ENCODE measurements around the gene BMPR1A. TPM values are rescaled to one million over a fixed set of nuclear protein-coding genes. Genes with fewer than 3 reads are reported as not detected.

Gene BMPR1A
- total RNA-seq, 2 experiments from 2014 or later = 10.8 to 13.6 TPM

GRCh38 chr10:86888585-86889381 lies 132.4 kb downstream of the BMPR1A start:
- CTCF ChIA-PET = interaction anchor here (0.6 to 1.4 kb wide), 4 partner anchors 10 to 797 kb away, joined by 3 to 4 read pairs (median 3); no protein-coding TSS in a partner anchor
- POLR2A ChIA-PET = interaction anchor here (1.0 kb wide), 1 partner anchor 177 kb away, joined by 4 read pairs; no protein-coding TSS in a partner anchor
- no peaks in the 10 kb centered on the region for H3K9me3 Mint-ChIP-seq
- peaks cover 1% of the 10 kb centered on the region for H3K36me3 Mint-ChIP-seq
- no peak for DNase-seq
- peak overlapping the region; percentile 28 for H3K27ac Mint-ChIP-seq
- no peaks in the 10 kb centered on the region for H3K27me3 Mint-ChIP-seq
- intact Hi-C loops (cut with micrococcal nuclease) = loop anchor here (5.0 kb wide), 1 partner anchor 131 kb away; the partner anchor contains the start of gene BMPR1A
- H3K4me1 Mint-ChIP-seq (ENCODE audit: low read depth) = peaks cover 10% of the 10 kb centered on the region
- H3K4me3 Mint-ChIP-seq = no peak overlapping the region

GRCh38 chr10:86889997-86890396 lies 133.6 kb downstream of the BMPR1A start:
- Mint-ChIP-seq H3K27me3 (no peaks in the 10 kb centered on the region), H3K9me3 (no peaks in the 10 kb centered on the region), H3K4me1 (ENCODE audit: low read depth) (peaks cover 10% of the 10 kb centered on the region), H3K36me3 (peaks cover 4% of the 10 kb centered on the region), H3K27ac (no peak overlapping the region), H3K4me3 (no peak overlapping the region)
- ChIA-PET CTCF (interaction anchor here (1.0 kb wide), 1 partner anchor 205 kb away, joined by 3 read pairs; no protein-coding TSS in a partner anchor), POLR2A (no interaction called here)
- no peak for DNase-seq
- intact Hi-C loops (cut with micrococcal nuclease) = loop anchor here (5.0 kb wide), 1 partner anchor 133 kb away; the partner anchor contains the start of gene BMPR1A

GRCh38 chr10:86898511-86898910 lies 142.1 kb downstream of the BMPR1A start:
- Mint-ChIP-seq H3K4me3 (no peak overlapping the region), H3K27ac (no peak overlapping the region), H3K4me1 (ENCODE audit: low read depth) (no peaks in the 10 kb centered on the region), H3K27me3 (no peaks in the 10 kb centered on the region), H3K36me3 (peaks cover 6% of the 10 kb centered on the region), H3K9me3 (no peaks in the 10 kb centered on the region)
- POLR2A ChIA-PET = no interaction called here
- CTCF ChIA-PET = interaction anchor here (1.0 to 2.6 kb wide), 7 partner anchors 10 to 211 kb away, joined by 3 to 38 read pairs (median 4); no protein-coding TSS in a partner anchor
- intact Hi-C loops (cut with micrococcal nuclease) = loop anchor here (1.0 kb wide), 1 partner anchor 19 kb away; no protein-coding TSS in a partner anchor
- DNase-seq = no peak

- no peaks in the 10 kb centered on the region for H3K27me3 Mint-ChIP-seq
- no peak overlapping the region for H3K27ac Mint-ChIP-seq
- H3K36me3 Mint-ChIP-seq = peaks cover 4% of the 10 kb centered on the region
- DNase-seq = no peak
- no peak overlapping the region for H3K4me3 Mint-ChIP-seq
- H3K4me1 Mint-ChIP-seq (ENCODE audit: low read depth) = no peaks in the 10 kb centered on the region
- CTCF ChIA-PET = interaction anchor here (0.7 to 2.6 kb wide), 9 partner anchors 10 to 212 kb away, joined by 3 to 38 read pairs (median 3); no protein-coding TSS in a partner anchor
- intact Hi-C loops (cut with micrococcal nuclease) = loop anchor here (1.0 kb wide), 3 partner anchors 188 to 211 kb away; no protein-coding TSS in a partner anchor
- POLR2A ChIA-PET = no interaction called here
- H3K9me3 Mint-ChIP-seq = no peaks in the 10 kb centered on the region
These were observed 142.7 kb downstream of the BMPR1A start for GRCh38 chr10:86899132-86899531.

- no peaks in the 10 kb centered on the region for H3K27me3 Mint-ChIP-seq
- ChIA-PET POLR2A (no interaction called here), CTCF (interaction anchor here (0.7 to 2.6 kb wide), 10 partner anchors 10 to 217 kb away, joined by 3 to 38 read pairs (median 4); no protein-coding TSS in a partner anchor)
- no peaks in the 10 kb centered on the region for H3K4me1 Mint-ChIP-seq (ENCODE audit: low read depth)
- no peak overlapping the region for H3K27ac Mint-ChIP-seq
- H3K4me3 Mint-ChIP-seq = no peak overlapping the region
- H3K36me3 Mint-ChIP-seq = peaks cover 5% of the 10 kb centered on the region
- intact Hi-C loops (cut with micrococcal nuclease) = loop anchor here (1.0 kb wide), 3 partner anchors 188 to 211 kb away; no protein-coding TSS in a partner anchor
- DNase-seq = peak; percentile 44
- no peaks in the 10 kb centered on the region for H3K9me3 Mint-ChIP-seq
These were observed 143.4 kb downstream of the BMPR1A start for GRCh38 chr10:86899670-86900276.

GRCh38 chr10:86900955-86901354 lies 144.5 kb downstream of the BMPR1A start:
- POLR2A ChIA-PET = no interaction called here
- Mint-ChIP-seq H3K4me1 (ENCODE audit: low read depth) (no peaks in the 10 kb centered on the region), H3K36me3 (peaks cover 12% of the 10 kb centered on the region), H3K9me3 (no peaks in the 10 kb centered on the region), H3K4me3 (no peak overlapping the region), H3K27me3 (no peaks in the 10 kb centered on the region), H3K27ac (no peak overlapping the region)
- CTCF ChIA-PET = interaction anchor here (0.7 to 2.6 kb wide), 4 partner anchors 8 to 218 kb away, joined by 4 to 38 read pairs (median 6); no protein-coding TSS in a partner anchor
- intact Hi-C loops (cut with micrococcal nuclease) = no loop called here
- DNase-seq = no peak

GRCh38 chr10:86904600-86904999 lies 148.2 kb downstream of the BMPR1A start:
- intact Hi-C loops (cut with micrococcal nuclease) = no loop called here
- POLR2A ChIA-PET = no interaction called here
- CTCF ChIA-PET = no interaction called here

GRCh38 chr10:86905429-86905828 lies 149.0 kb downstream of the BMPR1A start:
- H3K4me3 Mint-ChIP-seq = no peak overlapping the region
- ChIA-PET POLR2A (no interaction called here), CTCF (interaction anchor here (1.6 kb wide), 1 partner anchor 212 kb away, joined by 6 read pairs; no protein-coding TSS in a partner anchor)
- intact Hi-C loops (cut with micrococcal nuclease) = no loop called here
- H3K27me3 Mint-ChIP-seq = no peaks in the 10 kb centered on the region
- H3K27ac Mint-ChIP-seq = no peak overlapping the region
- no peaks in the 10 kb centered on the region for H3K4me1 Mint-ChIP-seq (ENCODE audit: low read depth)
- H3K36me3 Mint-ChIP-seq = peaks cover 20% of the 10 kb centered on the region
- DNase-seq = no peak
- H3K9me3 Mint-ChIP-seq = peaks cover 4% of the 10 kb centered on the region

More at GRCh38 chr10:86904600-86904999, 148.2 kb downstream of the BMPR1A start:
- Mint-ChIP-seq H3K27me3 (no peaks in the 10 kb centered on the region), H3K4me3 (no peak overlapping the region), H3K36me3 (peaks cover 20% of the 10 kb centered on the region), H3K4me1 (ENCODE audit: low read depth) (no peaks in the 10 kb centered on the region), H3K9me3 (peaks cover 4% of the 10 kb centered on the region), H3K27ac (no peak overlapping the region)
- no peak for DNase-seq

- no peak overlapping the region for H3K27ac Mint-ChIP-seq
- intact Hi-C loops (cut with micrococcal nuclease) = no loop called here
- H3K36me3 Mint-ChIP-seq = peaks cover 21% of the 10 kb centered on the region
- no peaks in the 10 kb centered on the region for H3K9me3 Mint-ChIP-seq
- no peak overlapping the region for H3K4me3 Mint-ChIP-seq
- H3K4me1 Mint-ChIP-seq (ENCODE audit: low read depth) = no peaks in the 10 kb centered on the region
- H3K27me3 Mint-ChIP-seq = no peaks in the 10 kb centered on the region
- ChIA-PET POLR2A (no interaction called here), CTCF (no interaction called here)
- no peak for DNase-seq
These were observed 158.3 kb downstream of the BMPR1A start for GRCh38 chr10:86914734-86915133.

GRCh38 chr10:86918022-86918471 lies 161.6 kb downstream of the BMPR1A start:
- no peak for DNase-seq
- Mint-ChIP-seq H3K27me3 (no peaks in the 10 kb centered on the region), H3K27ac (no peak overlapping the region), H3K4me1 (ENCODE audit: low read depth) (no peaks in the 10 kb centered on the region), H3K9me3 (no peaks in the 10 kb centered on the region), H3K36me3 (peaks cover 21% of the 10 kb centered on the region), H3K4me3 (no peak overlapping the region)
- ChIA-PET CTCF (no interaction called here), POLR2A (no interaction called here)
- intact Hi-C loops (cut with micrococcal nuclease) = no loop called here

GRCh38 chr10:86922553-86922961 lies 166.1 kb downstream of the BMPR1A start:
- POLR2A ChIA-PET = no interaction called here
- Mint-ChIP-seq H3K4me1 (ENCODE audit: low read depth) (no peaks in the 10 kb centered on the region), H3K36me3 (peaks cover 15% of the 10 kb centered on the region), H3K27me3 (no peaks in the 10 kb centered on the region), H3K4me3 (no peak overlapping the region), H3K9me3 (no peaks in the 10 kb centered on the region), H3K27ac (no peak overlapping the region)
- no peak for DNase-seq
- intact Hi-C loops (cut with micrococcal nuclease) = no loop called here
- CTCF ChIA-PET = no interaction called here
